ENCODE data around the gene CDH23. TPM values are rescaled to one million over a fixed set of nuclear protein-coding genes. Genes with fewer than 3 reads are reported as not detected.

Gene CDH23
- polyA plus RNA-seq, 3 donors, result 0.83 to 1.3 (median 0.96) TPM

GRCh38 chr10:71465551-71466252 is 69.0 kb downstream of the CDH23 start:
- peak; percentile 22 for DNase-seq

GRCh38 chr10:71466330-71466729 is 69.6 kb downstream of the CDH23 start:
- DNase-seq, result no peak

- no peak for DNase-seq
Observed at GRCh38 chr10:71467161-71467560, 70.4 kb downstream of the CDH23 start.

GRCh38 chr10:71467569-71468362 is 71.0 kb downstream of the CDH23 start:
- DNase-seq, result no peak

- DNase-seq, result no peak
Observed at GRCh38 chr10:71468363-71469094, 71.8 kb downstream of the CDH23 start.

- DNase-seq, result no peak
Observed at GRCh38 chr10:71471006-71471405, 74.3 kb downstream of the CDH23 start.

- DNase-seq, result no peak
Observed at GRCh38 chr10:71471957-71472365, 75.2 kb downstream of the CDH23 start.

GRCh38 chr10:71472466-71472865 is 75.7 kb downstream of the CDH23 start:
- DNase-seq, result no peak

- DNase-seq, result no peak
Observed at GRCh38 chr10:71472912-71473311, 76.2 kb downstream of the CDH23 start.

- DNase-seq, result no peak
Observed at GRCh38 chr10:71473671-71474599, 77.2 kb downstream of the CDH23 start.

- DNase-seq, result no peak
Observed at GRCh38 chr10:71474702-71475242, 78.1 kb downstream of the CDH23 start.

- no peak for DNase-seq
Observed at GRCh38 chr10:71475243-71475871, 78.6 kb downstream of the CDH23 start.

GRCh38 chr10:71476228-71477011 is 79.7 kb downstream of the CDH23 start:
- DNase-seq, result no peak

- no peak for DNase-seq
Observed at GRCh38 chr10:71478173-71478572, 81.5 kb downstream of the CDH23 start.

- no peak for DNase-seq
Observed at GRCh38 chr10:71478813-71479365, 82.2 kb downstream of the CDH23 start.

- no peak for DNase-seq
Observed at GRCh38 chr10:71479831-71480230, 83.1 kb downstream of the CDH23 start.

GRCh38 chr10:71480662-71481061 is 83.9 kb downstream of the CDH23 start:
- DNase-seq, result no peak

- no peak for DNase-seq
Observed at GRCh38 chr10:71481746-71482410, 85.2 kb downstream of the CDH23 start.

- no peak for DNase-seq
Observed at GRCh38 chr10:71482620-71483019, 85.9 kb downstream of the CDH23 start.
